Esophagus (tissue), 2 donors: ENCODE measurements around the gene CUBN. TPM values are rescaled to one million over a fixed set of nuclear protein-coding genes. Genes with fewer than 3 reads are reported as not detected.

Experiments
- H3K27ac ChIP-seq, 2 donors: one replicate each; pipeline ENCODE4 v1.5.1; 2013; ENCODE audit warnings: low read depth in 2 of 2, mild to moderate bottlenecking in 2 of 2, inconsistent platforms in 1 of 2, low read length in 1 of 2, moderate library complexity in 1 of 2
- H3K27me3 ChIP-seq, 2 donors: one replicate each; pipeline ENCODE4 v1.6.1; 2013; ENCODE audit warnings: low read length in 2 of 2, control low read depth in 1 of 2, mild to moderate bottlenecking in 1 of 2; ENCODE audit not compliant: insufficient read depth in 2 of 2, control insufficient read depth in 1 of 2
- H3K36me3 ChIP-seq, 2 donors: one replicate each; pipeline ENCODE4 v1.6.1; 2013; ENCODE audit warnings: low read length in 1 of 2; ENCODE audit not compliant: control insufficient read depth in 2 of 2, insufficient read depth in 2 of 2
- H3K4me1 ChIP-seq, 2 donors: one replicate each; pipeline ENCODE4 v1.6.1; 2013; ENCODE audit warnings: low read length in 1 of 2; ENCODE audit not compliant: control insufficient read depth in 2 of 2, insufficient read depth in 2 of 2
- H3K4me3 ChIP-seq, 2 donors: one replicate each; pipeline ENCODE4 v1.5.1; 2013; ENCODE audit warnings: low read length in 2 of 2, mild to moderate bottlenecking in 2 of 2, low read depth in 1 of 2, moderate library complexity in 1 of 2
- H3K9me3 ChIP-seq, 2 donors: one replicate each; pipeline ENCODE4 v1.6.1; 2013; ENCODE audit warnings: mild to moderate bottlenecking in 2 of 2, low read depth in 1 of 2, low read length in 1 of 2, moderate library complexity in 1 of 2; ENCODE audit not compliant: control insufficient read depth in 2 of 2, insufficient read depth in 1 of 2
- WGBS, 2 donors: extraction: QIAGEN DNeasy Blood & Tissue Kit; methylation state at CpG; one replicate each; pipeline ENCODE4 v1.1.7; 2013; 5-methylcytosine and 5-hydroxymethylcytosine counted together
- polyA plus RNA-seq, 2 donors: library from polyadenylated mRNA; stranded (reverse); fragments of 200-250 nt; gene quantifications; one replicate each; pipeline ENCODE4 v1.2.3, GENCODE V29; 2013
- donor health status: healthy with polysubstance abuse.
- donor health status: Bipolar disorder and iron deficiency.

Gene CUBN
- polyA plus RNA-seq, 2 donors = 0.16 to 0.22 TPM

- Histone ChIP-seq H3K4me3 (no peak overlapping the region), H3K27me3 (no peaks in the 10 kb centered on the region), H3K9me3 (peaks cover 0 to 3% of the 10 kb centered on the region in 2 donors), H3K36me3 (no peaks in the 10 kb centered on the region), H3K4me1 (no peaks in the 10 kb centered on the region), H3K27ac (peak overlapping the region in 1 of 2 donors; percentile 29)
- 68 to 84% methylated on average over 2 of the region's 2 CpGs for WGBS, 2 donors
Measured at GRCh38 chr10:17010363-17011145, 119.1 kb downstream of the CUBN start.

- Histone ChIP-seq H3K4me1 (no peaks in the 10 kb centered on the region), H3K27me3 (no peaks in the 10 kb centered on the region), H3K27ac (peak overlapping the region in 1 of 2 donors; percentile 29), H3K9me3 (peaks cover 0 to 3% of the 10 kb centered on the region in 2 donors), H3K36me3 (no peaks in the 10 kb centered on the region), H3K4me3 (no peak overlapping the region)
- WGBS, 2 donors = 51 to 52% methylated on average over 3 of the region's 3 CpGs
Measured at GRCh38 chr10:17009212-17009700, 120.4 kb downstream of the CUBN start.

GRCh38 chr10:17007418-17007770 lies 122.2 kb downstream of the CUBN start:
- WGBS, 2 donors = 64 to 65% methylated on average over 8 of the region's 8 CpGs
- Histone ChIP-seq H3K36me3 (no peaks in the 10 kb centered on the region), H3K27me3 (no peaks in the 10 kb centered on the region), H3K4me1 (no peaks in the 10 kb centered on the region), H3K9me3 (peaks cover 0 to 3% of the 10 kb centered on the region in 2 donors), H3K27ac (peak overlapping the region in 1 of 2 donors; percentile 19), H3K4me3 (no peak overlapping the region)

- Histone ChIP-seq H3K4me1 (no peaks in the 10 kb centered on the region), H3K4me3 (no peak overlapping the region), H3K27me3 (no peaks in the 10 kb centered on the region), H3K9me3 (peaks cover 0 to 3% of the 10 kb centered on the region in 2 donors), H3K27ac (no peak overlapping the region), H3K36me3 (no peaks in the 10 kb centered on the region)
- 64 to 66% methylated on average over 12 of the region's 12 CpGs for WGBS, 2 donors
Measured at GRCh38 chr10:17006631-17007417, 122.8 kb downstream of the CUBN start.

GRCh38 chr10:17005621-17006566 lies 123.7 kb downstream of the CUBN start:
- no peaks in the 10 kb centered on the region for H3K9me3 ChIP-seq
- no peak overlapping the region for H3K27ac ChIP-seq
- no peaks in the 10 kb centered on the region for H3K36me3 ChIP-seq
- no peaks in the 10 kb centered on the region for H3K4me1 ChIP-seq
- no peaks in the 10 kb centered on the region for H3K27me3 ChIP-seq
- no peak overlapping the region for H3K4me3 ChIP-seq
- WGBS, 2 donors = 72 to 77% methylated on average over 8 of the region's 8 CpGs

- no peaks in the 10 kb centered on the region for H3K4me1 ChIP-seq
- no peaks in the 10 kb centered on the region for H3K9me3 ChIP-seq
- WGBS, 2 donors = 87 to 93% methylated on average over 6 of the region's 6 CpGs
- H3K4me3 ChIP-seq = no peak overlapping the region
- H3K36me3 ChIP-seq = no peaks in the 10 kb centered on the region
- H3K27me3 ChIP-seq = no peaks in the 10 kb centered on the region
- no peak overlapping the region for H3K27ac ChIP-seq
Measured at GRCh38 chr10:17004801-17005380, 124.7 kb downstream of the CUBN start.

- Histone ChIP-seq H3K27me3 (no peaks in the 10 kb centered on the region), H3K27ac (peak overlapping the region in 1 of 2 donors; percentile 16), H3K4me3 (no peak overlapping the region), H3K36me3 (no peaks in the 10 kb centered on the region), H3K4me1 (no peaks in the 10 kb centered on the region), H3K9me3 (no peaks in the 10 kb centered on the region)
- 82% methylated on average over 7 of the region's 7 CpGs for WGBS, 2 donors
Measured at GRCh38 chr10:17003651-17004286, 125.8 kb downstream of the CUBN start.

GRCh38 chr10:17003151-17003550 lies 126.5 kb downstream of the CUBN start:
- Histone ChIP-seq H3K36me3 (no peaks in the 10 kb centered on the region), H3K27ac (no peak overlapping the region), H3K27me3 (no peaks in the 10 kb centered on the region), H3K4me1 (no peaks in the 10 kb centered on the region), H3K4me3 (no peak overlapping the region), H3K9me3 (no peaks in the 10 kb centered on the region)
- 55 to 61% methylated on average over 7 of the region's 7 CpGs for WGBS, 2 donors
